GM18867 (cell line): Measurements from ENCODE around the gene PLEKHA6.

Experiments
- ATAC-seq: cut with Tn5 transposase; IDR thresholded peaks from one replicate; pipeline ENCODE4 v1.9.1; 2021; ENCODE audit warnings: mild to moderate bottlenecking, moderate library complexity; ENCODE audit not compliant: unreplicated experiment

The PLEKHA6 gene

GRCh38 chr1:204356997-204357396 is 2.7 kb downstream of the PLEKHA6 start:
- no peak for ATAC-seq

- ATAC-seq, result no peak
These were observed 3.8 kb downstream of the PLEKHA6 start for GRCh38 chr1:204355913-204356312.

- ATAC-seq, result no peak
These were observed 5.2 kb downstream of the PLEKHA6 start for GRCh38 chr1:204354579-204354978.

GRCh38 chr1:204353213-204353910 is 6.4 kb downstream of the PLEKHA6 start:
- ATAC-seq, result no peak

- ATAC-seq, result no peak
These were observed 8.7 kb downstream of the PLEKHA6 start for GRCh38 chr1:204350857-204351573.

- no peak for ATAC-seq
These were observed 9.4 kb downstream of the PLEKHA6 start for GRCh38 chr1:204350312-204350711.

GRCh38 chr1:204349602-204350001 is 10.1 kb downstream of the PLEKHA6 start:
- no peak for ATAC-seq

- ATAC-seq, result no peak
These were observed 11.0 kb downstream of the PLEKHA6 start for GRCh38 chr1:204348722-204349121.

- ATAC-seq, result no peak
These were observed 11.5 kb downstream of the PLEKHA6 start for GRCh38 chr1:204348242-204348641.

GRCh38 chr1:204345941-204346645 is 13.6 kb downstream of the PLEKHA6 start:
- no peak for ATAC-seq

GRCh38 chr1:204345438-204345841 is 14.3 kb downstream of the PLEKHA6 start:
- no peak for ATAC-seq

GRCh38 chr1:204344665-204345355 is 14.9 kb downstream of the PLEKHA6 start:
- no peak for ATAC-seq

- no peak for ATAC-seq
These were observed 15.9 kb downstream of the PLEKHA6 start for GRCh38 chr1:204343802-204344201.

- no peak for ATAC-seq
These were observed 16.5 kb downstream of the PLEKHA6 start for GRCh38 chr1:204343247-204343646.

- ATAC-seq, result no peak
These were observed 17.4 kb downstream of the PLEKHA6 start for GRCh38 chr1:204342310-204342709.

- no peak for ATAC-seq
These were observed 18.3 kb downstream of the PLEKHA6 start for GRCh38 chr1:204341380-204341779.

- no peak for ATAC-seq
These were observed 19.4 kb downstream of the PLEKHA6 start for GRCh38 chr1:204340081-204340889.

- no peak for ATAC-seq
These were observed 20.2 kb downstream of the PLEKHA6 start for GRCh38 chr1:204339541-204339940.

GRCh38 chr1:204338997-204339396 is 20.7 kb downstream of the PLEKHA6 start:
- no peak for ATAC-seq

GRCh38 chr1:204338360-204338759 is 21.4 kb downstream of the PLEKHA6 start:
- ATAC-seq, result no peak
